Measurements from ENCODE around the gene THAP3. TPM values are rescaled to one million over a fixed set of nuclear protein-coding genes. Genes with fewer than 3 reads are reported as not detected.

THAP3 gene
- total RNA-seq, 1 donor from 2014 or later = 25.0 TPM

- Mint-ChIP-seq H3K27me3 (ENCODE audit: insufficient read depth, low read depth) (peaks cover 4% of the 10 kb centered on the region), H3K4me3 (no peak overlapping the region), H3K36me3 (peaks cover 11% of the 10 kb centered on the region), H3K9me3 (no peaks in the 10 kb centered on the region), H3K27ac (no peak overlapping the region), H3K4me1 (no peaks in the 10 kb centered on the region)
- no peak for DNase-seq (ENCODE audit: low spot score)
- Histone ChIP-seq H3K4me3 (no peak overlapping the region), H3K4me1 (no peaks in the 10 kb centered on the region), H2AFZ (replicated peaks) (no peak overlapping the region), H3K9ac (no peak overlapping the region), H3K27ac (no peak overlapping the region), H4K20me1 (ENCODE audit: low read depth) (no peaks in the 10 kb centered on the region), H3K9me3 (ENCODE audit: low read depth) (no peaks in the 10 kb centered on the region), H3K79me2 (ENCODE audit: low read depth) (no peaks in the 10 kb centered on the region), H3F3A (ENCODE audit: low read depth) (peaks cover 15% of the 10 kb centered on the region), H3K27me3 (no peaks in the 10 kb centered on the region), H3K4me2 (no peak overlapping the region), H3K36me3 (no peaks in the 10 kb centered on the region)
- TF ChIP-seq, protein P1, sequence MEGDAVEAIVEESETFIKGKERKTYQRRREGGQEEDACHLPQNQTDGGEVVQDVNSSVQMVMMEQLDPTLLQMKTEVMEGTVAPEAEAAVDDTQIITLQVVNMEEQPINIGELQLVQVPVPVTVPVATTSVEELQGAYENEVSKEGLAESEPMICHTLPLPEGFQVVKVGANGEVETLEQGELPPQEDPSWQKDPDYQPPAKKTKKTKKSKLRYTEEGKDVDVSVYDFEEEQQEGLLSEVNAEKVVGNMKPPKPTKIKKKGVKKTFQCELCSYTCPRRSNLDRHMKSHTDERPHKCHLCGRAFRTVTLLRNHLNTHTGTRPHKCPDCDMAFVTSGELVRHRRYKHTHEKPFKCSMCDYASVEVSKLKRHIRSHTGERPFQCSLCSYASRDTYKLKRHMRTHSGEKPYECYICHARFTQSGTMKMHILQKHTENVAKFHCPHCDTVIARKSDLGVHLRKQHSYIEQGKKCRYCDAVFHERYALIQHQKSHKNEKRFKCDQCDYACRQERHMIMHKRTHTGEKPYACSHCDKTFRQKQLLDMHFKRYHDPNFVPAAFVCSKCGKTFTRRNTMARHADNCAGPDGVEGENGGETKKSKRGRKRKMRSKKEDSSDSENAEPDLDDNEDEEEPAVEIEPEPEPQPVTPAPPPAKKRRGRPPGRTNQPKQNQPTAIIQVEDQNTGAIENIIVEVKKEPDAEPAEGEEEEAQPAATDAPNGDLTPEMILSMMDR (IDR thresholded peaks at IDR 0.05) = no peak
- TF ChIP-seq EZH2phosphoT487 (IDR thresholded peaks at IDR 0.05) (no peak), EZH2 (IDR thresholded peaks at IDR 0.05) (no peak)
Measured at GRCh38 chr1:6632588-6633514, 8.2 kb downstream of the THAP3 start.

- no peak overlapping the region for H2AFZ ChIP-seq (replicated peaks)
- Mint-ChIP-seq H3K4me1 (no peaks in the 10 kb centered on the region), H3K27me3 (ENCODE audit: insufficient read depth, low read depth) (peaks cover 6% of the 10 kb centered on the region), H3K36me3 (peaks cover 10% of the 10 kb centered on the region), H3K27ac (no peak overlapping the region), H3K4me3 (no peak overlapping the region), H3K9me3 (no peaks in the 10 kb centered on the region)
- TF ChIP-seq, protein P1 (IDR thresholded peaks at IDR 0.05) = peak; percentile 54
- TF ChIP-seq EZH2 (IDR thresholded peaks at IDR 0.05) (no peak), EZH2phosphoT487 (IDR thresholded peaks at IDR 0.05) (no peak)
- no peaks in the 10 kb centered on the region for H4K20me1 ChIP-seq (ENCODE audit: low read depth)
- no peak overlapping the region for H3K9ac ChIP-seq
- no peaks in the 10 kb centered on the region for H3K9me3 ChIP-seq (ENCODE audit: low read depth)
- no peaks in the 10 kb centered on the region for H3K27me3 ChIP-seq
- H3K79me2 ChIP-seq (ENCODE audit: low read depth) = no peaks in the 10 kb centered on the region
- DNase-seq (ENCODE audit: low spot score) = peak; percentile 59
- no peak overlapping the region for H3K27ac ChIP-seq
- no peak overlapping the region for H3K4me3 ChIP-seq
- H3K36me3 ChIP-seq = no peaks in the 10 kb centered on the region
- peaks cover 15% of the 10 kb centered on the region for H3F3A ChIP-seq (ENCODE audit: low read depth)
- H3K4me2 ChIP-seq = no peak overlapping the region
- H3K4me1 ChIP-seq = no peaks in the 10 kb centered on the region
Measured at GRCh38 chr1:6634371-6635052, 9.8 kb downstream of the THAP3 start.

DNA sequence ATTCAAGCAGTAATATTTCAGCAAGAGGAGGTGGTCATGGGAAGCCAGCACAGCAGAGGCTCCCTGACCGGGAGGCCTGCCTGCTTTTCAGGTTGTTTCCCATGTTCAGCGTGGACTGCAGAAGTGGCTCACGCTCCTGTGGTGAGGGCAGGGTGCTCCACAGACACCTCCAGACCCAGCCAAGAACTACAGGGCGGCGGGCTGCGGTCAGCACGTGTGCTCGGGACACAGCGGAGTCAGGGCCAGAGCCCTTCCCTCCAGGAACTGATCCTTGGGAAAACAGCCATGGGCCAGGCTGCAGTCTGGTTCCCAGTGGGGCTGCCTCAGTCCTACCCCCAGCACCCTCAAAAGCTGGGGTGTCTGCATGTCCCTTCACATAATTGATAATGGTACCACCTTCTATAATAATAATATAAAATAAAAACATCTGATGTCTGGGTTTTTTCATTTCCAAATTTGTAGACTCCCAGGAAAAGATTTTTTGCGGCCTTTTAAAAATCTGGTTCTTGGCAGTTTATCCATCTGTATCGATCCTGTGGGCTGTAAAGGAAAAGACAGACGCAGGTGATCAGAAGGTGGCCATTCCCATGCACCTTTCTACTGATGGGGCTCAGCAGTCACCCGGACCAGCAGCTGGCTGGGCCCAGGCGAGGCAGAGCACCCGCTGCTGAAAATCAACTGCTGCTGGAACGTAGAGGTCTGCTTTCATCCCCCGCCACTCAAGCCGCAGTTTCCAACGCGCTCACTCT, 10.7 kb downstream of the THAP3 start:
- TF ChIP-seq, protein P1 (IDR thresholded peaks at IDR 0.05) = no peak
- Histone ChIP-seq H3K79me2 (ENCODE audit: low read depth) (no peaks in the 10 kb centered on the region), H3K4me1 (no peaks in the 10 kb centered on the region), H2AFZ (replicated peaks) (no peak overlapping the region), H3K9me3 (ENCODE audit: low read depth) (no peaks in the 10 kb centered on the region), H3K4me3 (no peak overlapping the region), H3K27me3 (no peaks in the 10 kb centered on the region), H3K27ac (no peak overlapping the region), H3K36me3 (no peaks in the 10 kb centered on the region), H3F3A (ENCODE audit: low read depth) (peaks cover 15% of the 10 kb centered on the region), H3K9ac (no peak overlapping the region), H3K4me2 (no peak overlapping the region), H4K20me1 (ENCODE audit: low read depth) (no peaks in the 10 kb centered on the region)
- Mint-ChIP-seq H3K9me3 (no peaks in the 10 kb centered on the region), H3K27me3 (ENCODE audit: insufficient read depth, low read depth) (peaks cover 7% of the 10 kb centered on the region), H3K4me3 (no peak overlapping the region), H3K36me3 (peaks cover 7% of the 10 kb centered on the region), H3K4me1 (no peaks in the 10 kb centered on the region), H3K27ac (no peak overlapping the region)
- DNase-seq (ENCODE audit: low spot score) = no peak
